HCT116 (cell line): ENCODE measurements around the gene SLC25A10. TPM values are rescaled to one million over a fixed set of nuclear protein-coding genes. Genes with fewer than 3 reads are reported as not detected.

Experiments
- ATAC-seq: fragments of 200-7000 bp; cut with Tn5 transposase; 2 replicates; pipeline ENCODE4 v1.9.1; 2020; ENCODE audit warnings: mild to moderate bottlenecking, moderate library complexity
- BruUV-seq: library from RNA; stranded (reverse); fragments of 400-500 nt; replicated peaks from 2 replicates; lab custom pipeline; 2021; lab: Mats Ljungman, UMichigan
- CTCF ChIA-PET: fragments of 300-600 bp; sonication (Branson Sonifier 250); formaldehyde crosslinking; loops from one replicate; lab custom pipeline; 2021; ENCODE audit warnings: antibody characterized with exemption; lab: Charles Lee
- POLR2A ChIA-PET: fragments of 300-600, 350-600 bp; sonication (Branson Sonifier 250); formaldehyde crosslinking; loops from one replicate; lab custom pipeline; 2021; ENCODE audit warnings: antibody characterized with exemption; lab: Charles Lee
- RAD21 ChIA-PET, 2 experiments: fragments of 300-600 bp; sonication (Branson Sonifier 250); formaldehyde crosslinking; loops; one replicate each; lab custom pipeline; 2023; ENCODE audit warnings: low total read pairs in 2 of 2; ENCODE audit not compliant: uncharacterized antibody in 2 of 2, unreplicated experiment in 2 of 2, low non-redundant PET in 1 of 2; lab: Charles Lee
- DNase-seq: peaks from one replicate; pipeline ENCODE4 v3.0.0-alpha.2; 2010; ENCODE audit warnings: low read depth, low spot score
- H2AFZ ChIP-seq: fragments of 200-600 bp; shearing (Covaris generic), sonication (generic); 2 replicates; pipeline ENCODE4 v1.6.1; 2017; ENCODE audit warnings: low read depth, mixed run types, mixed read lengths, antibody characterized with exemption, low read length; ENCODE audit not compliant: poor library complexity, severe bottlenecking
- H3K27ac ChIP-seq: 2 replicates; pipeline ENCODE4 v1.5.1; 2012; ENCODE audit warnings: low read depth, low read length
- H3K27me3 ChIP-seq: fragments of 200-600 bp; sonication (generic); 2 replicates; pipeline ENCODE4 v1.6.1; 2016; ENCODE audit warnings: mixed run types, low read length, mixed read lengths; ENCODE audit not compliant: insufficient read depth
- H3K36me3 ChIP-seq, 2 experiments: fragments of 200-500 bp in 1 of 2; fragments of 200-600 bp in 1 of 2; sonication (Bioruptor generic) in 1 of 2; sonication (generic) in 1 of 2; 2 replicates each; pipeline versions ENCODE4 v1.5.1 to v1.6.1; 2014 to 2016; ENCODE audit warnings: low read length in 2 of 2, inconsistent platforms in 1 of 2, mixed read lengths in 1 of 2, mixed run types in 1 of 2; ENCODE audit not compliant: insufficient read depth in 2 of 2, control insufficient read depth in 1 of 2
- H3K4me1 ChIP-seq, 2 experiments: fragments of 200-600 bp in 1 of 2; sonication (generic) in 1 of 2; 2 replicates each; pipeline versions ENCODE4 v1.5.1 to v1.6.1; 2012 to 2017; ENCODE audit warnings: low read length in 2 of 2, inconsistent platforms in 1 of 2, mild to moderate bottlenecking in 1 of 2, mixed read lengths in 1 of 2, mixed run types in 1 of 2, moderate library complexity in 1 of 2; ENCODE audit not compliant: insufficient read depth in 2 of 2, control insufficient read depth in 1 of 2
- H3K4me2 ChIP-seq: fragments of 200-600 bp; sonication (generic); 2 replicates; pipeline ENCODE4 v1.6.1; 2017; ENCODE audit warnings: mixed run types, low read length, mixed read lengths
- H3K4me3 ChIP-seq, 2 experiments: fragments of 200-600 bp in 1 of 2; sonication (generic) in 1 of 2; replicated peaks in 1 of 2; 2 replicates each; pipeline ENCODE4 v1.5.1; 2011 to 2016; ENCODE audit warnings: low read length in 2 of 2, control low read depth in 1 of 2, low read depth in 1 of 2, mild to moderate bottlenecking in 1 of 2, mixed read lengths in 1 of 2, mixed run types in 1 of 2
- H3K79me2 ChIP-seq: fragments of 200-600 bp; sonication (generic); 2 replicates; pipeline ENCODE4 v1.6.1; 2017; ENCODE audit warnings: mild to moderate bottlenecking, mixed run types, low read length, moderate library complexity, mixed read lengths; ENCODE audit not compliant: insufficient read depth
- H3K9ac ChIP-seq: fragments of 200-600 bp; sonication (generic); 2 replicates; pipeline ENCODE4 v1.6.1; 2016; ENCODE audit warnings: low read length, mixed read lengths
- H3K9me2 ChIP-seq: fragments of 200-600 bp; sonication (generic), shearing (Covaris generic); 2 replicates; pipeline ENCODE4 v1.6.1; 2017; ENCODE audit warnings: mixed run types, mild to moderate bottlenecking, moderate library complexity; ENCODE audit not compliant: insufficient read depth
- H3K9me3 ChIP-seq, 2 experiments: fragments of 200-500 bp in 1 of 2; fragments of 200-600 bp in 1 of 2; sonication (Bioruptor generic) in 1 of 2; sonication (generic) in 1 of 2; 2 replicates each; pipeline ENCODE4 v1.6.1; 2014 to 2017; ENCODE audit warnings: low read length in 2 of 2, mixed read lengths in 2 of 2, inconsistent platforms in 1 of 2, low read depth in 1 of 2, mild to moderate bottlenecking in 1 of 2, mixed run types in 1 of 2, moderate library complexity in 1 of 2; ENCODE audit not compliant: control insufficient read depth in 1 of 2, insufficient read depth in 1 of 2
- H4K20me1 ChIP-seq: fragments of 200-600 bp; sonication (generic), shearing (Covaris generic); 2 replicates; pipeline ENCODE4 v1.6.1; 2017; ENCODE audit warnings: mixed run types, mild to moderate bottlenecking, moderate library complexity; ENCODE audit not compliant: insufficient read depth
- CBX3 ChIP-seq: IDR thresholded peaks from 2 replicates; pipeline ENCODE4 v1.6.1; 2012; ENCODE audit warnings: low read depth
- CEBPB ChIP-seq: IDR thresholded peaks from 2 replicates; pipeline ENCODE4 v1.6.1; 2012; ENCODE audit warnings: low read depth
- EGR1 ChIP-seq: IDR thresholded peaks from 2 replicates; pipeline ENCODE4 v1.6.1; 2012; ENCODE audit warnings: low read depth
- ELF1 ChIP-seq: IDR thresholded peaks from 2 replicates; pipeline ENCODE4 v1.6.1; 2012; ENCODE audit warnings: low read depth, borderline replicate concordance
- EZH2 ChIP-seq: fragments of 200-600 bp; sonication (generic); IDR thresholded peaks from 2 replicates; pipeline ENCODE4 v1.6.1; 2017; ENCODE audit warnings: antibody characterized with exemption, mixed run types
- EZH2phosphoT487 ChIP-seq: fragments of 200-600 bp; IDR thresholded peaks from 2 replicates; pipeline ENCODE4 v1.6.1; 2018; ENCODE audit warnings: antibody characterized with exemption, borderline replicate concordance
- FOSL1 ChIP-seq: IDR thresholded peaks from 2 replicates; pipeline ENCODE4 v1.6.1; 2012; ENCODE audit warnings: low read depth
- JUND ChIP-seq: IDR thresholded peaks from 2 replicates; pipeline ENCODE4 v1.6.1; 2012
- POLR2A ChIP-seq: IDR thresholded peaks from 2 replicates; pipeline ENCODE4 v1.7.0; 2011; ENCODE audit warnings: borderline replicate concordance; ENCODE audit not compliant: insufficient read depth, insufficient read length; ENCODE audit errors: extremely low read depth
- POLR2AphosphoS5 ChIP-seq: IDR thresholded peaks from 2 replicates; pipeline ENCODE4 v1.6.1; 2011; ENCODE audit warnings: mild to moderate bottlenecking, low read depth, low read length, moderate library complexity
- RAD21 ChIP-seq: IDR thresholded peaks from 2 replicates; pipeline ENCODE4 v1.6.1; 2012; ENCODE audit warnings: low read depth, mild to moderate bottlenecking
- SIN3A ChIP-seq: IDR thresholded peaks from 2 replicates; pipeline ENCODE4 v1.6.1; 2012; ENCODE audit warnings: low read depth
- SRF ChIP-seq: IDR thresholded peaks from 2 replicates; pipeline ENCODE4 v1.6.1; 2012; ENCODE audit warnings: low read depth
- ZFX ChIP-seq: fragments of 450-650 bp; IDR thresholded peaks from 2 replicates; pipeline ENCODE4 v1.6.1; 2017
- ZNF274 ChIP-seq: fragments of 200-500 bp; sonication (Bioruptor generic); IDR thresholded peaks from 2 replicates; pipeline ENCODE4 v1.6.1; 2014; ENCODE audit warnings: mild to moderate bottlenecking, low read depth, low read length, inconsistent platforms
- intact Hi-C: fragments of 100-400 bp; cut with micrococcal nuclease; formaldehyde crosslinking; loops from 2 replicates; pipeline ENCODE4 v1.10.0; 2022
- total RNA-seq: library from RNA; stranded (reverse); gene quantifications from one replicate; pipeline ENCODE4 v1.2.1, GENCODE V29; 2021; ENCODE audit not compliant: unreplicated experiment
- TF ChIP-seq, protein P1 (sequence below): IDR thresholded peaks from 2 replicates; pipeline ENCODE4 v1.6.1; 2011; ENCODE audit warnings: mild to moderate bottlenecking, low read length, moderate library complexity; ENCODE audit not compliant: insufficient replicate concordance; ENCODE audit errors: extremely low read depth
- TF ChIP-seq, protein P2 (sequence below): IDR thresholded peaks from 2 replicates; pipeline ENCODE4 v1.6.1; 2012
- TF ChIP-seq, protein P3 (sequence below): IDR thresholded peaks from 2 replicates; pipeline ENCODE4 v1.6.1; 2012; ENCODE audit warnings: low read depth
- TF ChIP-seq, protein P4 (sequence below), 3 experiments: fragments of 200-600 bp in 1 of 3; sonication (generic) in 1 of 3; IDR thresholded peaks in 2 of 3; conservative IDR thresholded peaks in 1 of 3; 2 replicates each; pipeline ENCODE4 v1.5.1; 2012 to 2017; ENCODE audit warnings: low read depth in 2 of 3, low read length in 2 of 3, antibody characterized with exemption in 1 of 3, borderline replicate concordance in 1 of 3, control low read depth in 1 of 3, mild to moderate bottlenecking in 1 of 3, mixed read lengths in 1 of 3, mixed run types in 1 of 3, moderate library complexity in 1 of 3; ENCODE audit not compliant: insufficient read depth in 1 of 3
- TF ChIP-seq, protein P5 (sequence below): IDR thresholded peaks from 2 replicates; pipeline ENCODE4 v1.6.1; 2012

Gene SLC25A10
- total RNA-seq, 1 experiment from 2014 or later = 70.8 TPM

DNA sequence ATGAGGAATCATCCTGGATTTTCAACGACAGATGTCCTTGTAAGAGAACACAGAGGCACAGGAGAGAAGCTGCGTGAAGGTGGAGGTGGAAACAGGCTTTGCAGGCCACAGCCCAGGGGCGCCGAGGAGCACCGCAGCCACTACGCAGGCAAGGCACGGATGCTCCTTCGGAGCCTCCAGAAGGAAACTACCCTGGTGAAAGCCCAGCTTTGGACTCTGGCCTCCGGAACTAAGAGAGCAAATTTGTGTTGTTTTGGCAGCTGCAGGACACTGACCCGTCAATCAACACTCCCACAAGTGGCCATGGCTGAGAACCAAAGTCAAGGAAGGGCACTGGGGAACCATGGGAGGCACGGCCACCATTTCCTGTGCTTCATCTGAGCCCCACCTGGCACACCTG, 31.9 kb upstream of the SLC25A10 start:
- RAD21 ChIA-PET = no interaction called here
- TF ChIP-seq POLR2A (no peak), EZH2phosphoT487 (no peak), CEBPB (no peak), SRF (no peak), EGR1 (no peak), ELF1 (no peak), JUND (no peak), CBX3 (no peak), EZH2 (no peak), SIN3A (no peak), FOSL1 (no peak), ZNF274 (no peak), POLR2AphosphoS5 (no peak), ZFX (no peak), RAD21 (no peak)
- TF ChIP-seq, protein P1, sequence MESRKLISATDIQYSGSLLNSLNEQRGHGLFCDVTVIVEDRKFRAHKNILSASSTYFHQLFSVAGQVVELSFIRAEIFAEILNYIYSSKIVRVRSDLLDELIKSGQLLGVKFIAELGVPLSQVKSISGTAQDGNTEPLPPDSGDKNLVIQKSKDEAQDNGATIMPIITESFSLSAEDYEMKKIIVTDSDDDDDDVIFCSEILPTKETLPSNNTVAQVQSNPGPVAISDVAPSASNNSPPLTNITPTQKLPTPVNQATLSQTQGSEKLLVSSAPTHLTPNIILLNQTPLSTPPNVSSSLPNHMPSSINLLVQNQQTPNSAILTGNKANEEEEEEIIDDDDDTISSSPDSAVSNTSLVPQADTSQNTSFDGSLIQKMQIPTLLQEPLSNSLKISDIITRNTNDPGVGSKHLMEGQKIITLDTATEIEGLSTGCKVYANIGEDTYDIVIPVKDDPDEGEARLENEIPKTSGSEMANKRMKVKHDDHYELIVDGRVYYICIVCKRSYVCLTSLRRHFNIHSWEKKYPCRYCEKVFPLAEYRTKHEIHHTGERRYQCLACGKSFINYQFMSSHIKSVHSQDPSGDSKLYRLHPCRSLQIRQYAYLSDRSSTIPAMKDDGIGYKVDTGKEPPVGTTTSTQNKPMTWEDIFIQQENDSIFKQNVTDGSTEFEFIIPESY = no peak
- TF ChIP-seq, protein P2, sequence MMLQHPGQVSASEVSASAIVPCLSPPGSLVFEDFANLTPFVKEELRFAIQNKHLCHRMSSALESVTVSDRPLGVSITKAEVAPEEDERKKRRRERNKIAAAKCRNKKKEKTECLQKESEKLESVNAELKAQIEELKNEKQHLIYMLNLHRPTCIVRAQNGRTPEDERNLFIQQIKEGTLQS = no peak
- TF ChIP-seq, protein P3, sequence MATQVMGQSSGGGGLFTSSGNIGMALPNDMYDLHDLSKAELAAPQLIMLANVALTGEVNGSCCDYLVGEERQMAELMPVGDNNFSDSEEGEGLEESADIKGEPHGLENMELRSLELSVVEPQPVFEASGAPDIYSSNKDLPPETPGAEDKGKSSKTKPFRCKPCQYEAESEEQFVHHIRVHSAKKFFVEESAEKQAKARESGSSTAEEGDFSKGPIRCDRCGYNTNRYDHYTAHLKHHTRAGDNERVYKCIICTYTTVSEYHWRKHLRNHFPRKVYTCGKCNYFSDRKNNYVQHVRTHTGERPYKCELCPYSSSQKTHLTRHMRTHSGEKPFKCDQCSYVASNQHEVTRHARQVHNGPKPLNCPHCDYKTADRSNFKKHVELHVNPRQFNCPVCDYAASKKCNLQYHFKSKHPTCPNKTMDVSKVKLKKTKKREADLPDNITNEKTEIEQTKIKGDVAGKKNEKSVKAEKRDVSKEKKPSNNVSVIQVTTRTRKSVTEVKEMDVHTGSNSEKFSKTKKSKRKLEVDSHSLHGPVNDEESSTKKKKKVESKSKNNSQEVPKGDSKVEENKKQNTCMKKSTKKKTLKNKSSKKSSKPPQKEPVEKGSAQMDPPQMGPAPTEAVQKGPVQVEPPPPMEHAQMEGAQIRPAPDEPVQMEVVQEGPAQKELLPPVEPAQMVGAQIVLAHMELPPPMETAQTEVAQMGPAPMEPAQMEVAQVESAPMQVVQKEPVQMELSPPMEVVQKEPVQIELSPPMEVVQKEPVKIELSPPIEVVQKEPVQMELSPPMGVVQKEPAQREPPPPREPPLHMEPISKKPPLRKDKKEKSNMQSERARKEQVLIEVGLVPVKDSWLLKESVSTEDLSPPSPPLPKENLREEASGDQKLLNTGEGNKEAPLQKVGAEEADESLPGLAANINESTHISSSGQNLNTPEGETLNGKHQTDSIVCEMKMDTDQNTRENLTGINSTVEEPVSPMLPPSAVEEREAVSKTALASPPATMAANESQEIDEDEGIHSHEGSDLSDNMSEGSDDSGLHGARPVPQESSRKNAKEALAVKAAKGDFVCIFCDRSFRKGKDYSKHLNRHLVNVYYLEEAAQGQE = no peak
- TF ChIP-seq, protein P4, sequence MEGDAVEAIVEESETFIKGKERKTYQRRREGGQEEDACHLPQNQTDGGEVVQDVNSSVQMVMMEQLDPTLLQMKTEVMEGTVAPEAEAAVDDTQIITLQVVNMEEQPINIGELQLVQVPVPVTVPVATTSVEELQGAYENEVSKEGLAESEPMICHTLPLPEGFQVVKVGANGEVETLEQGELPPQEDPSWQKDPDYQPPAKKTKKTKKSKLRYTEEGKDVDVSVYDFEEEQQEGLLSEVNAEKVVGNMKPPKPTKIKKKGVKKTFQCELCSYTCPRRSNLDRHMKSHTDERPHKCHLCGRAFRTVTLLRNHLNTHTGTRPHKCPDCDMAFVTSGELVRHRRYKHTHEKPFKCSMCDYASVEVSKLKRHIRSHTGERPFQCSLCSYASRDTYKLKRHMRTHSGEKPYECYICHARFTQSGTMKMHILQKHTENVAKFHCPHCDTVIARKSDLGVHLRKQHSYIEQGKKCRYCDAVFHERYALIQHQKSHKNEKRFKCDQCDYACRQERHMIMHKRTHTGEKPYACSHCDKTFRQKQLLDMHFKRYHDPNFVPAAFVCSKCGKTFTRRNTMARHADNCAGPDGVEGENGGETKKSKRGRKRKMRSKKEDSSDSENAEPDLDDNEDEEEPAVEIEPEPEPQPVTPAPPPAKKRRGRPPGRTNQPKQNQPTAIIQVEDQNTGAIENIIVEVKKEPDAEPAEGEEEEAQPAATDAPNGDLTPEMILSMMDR (IDR thresholded peaks at IDR 0.05 in 2 of 3, conservative IDR thresholded peaks at IDR 0.05 in 1 of 3; ENCODE audit: borderline replicate concordance in 1 of 3, insufficient read depth in 1 of 3, low read depth in 2 of 3, low read length in 2 of 3) = no peak
- TF ChIP-seq, protein P5, sequence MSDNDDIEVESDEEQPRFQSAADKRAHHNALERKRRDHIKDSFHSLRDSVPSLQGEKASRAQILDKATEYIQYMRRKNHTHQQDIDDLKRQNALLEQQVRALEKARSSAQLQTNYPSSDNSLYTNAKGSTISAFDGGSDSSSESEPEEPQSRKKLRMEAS = no peak
- no peak overlapping the region for H3K4me3 ChIP-seq
- H3K79me2 ChIP-seq = peaks cover 38% of the 10 kb centered on the region
- H4K20me1 ChIP-seq = peaks cover 6% of the 10 kb centered on the region; the same call in 1 of the 2 replicates
- POLR2A ChIA-PET = no interaction called here
- H3K36me3 ChIP-seq = peaks cover 0 to 3% of the 10 kb centered on the region in 2 experiments; a peak in 1 of 4 replicates
- no peak overlapping the region for H3K27ac ChIP-seq
- CTCF ChIA-PET = no interaction called here
- BruUV-seq = no TSS peak
- H3K9me3 ChIP-seq = no peaks in the 10 kb centered on the region
- H3K9ac ChIP-seq = no peak overlapping the region
- no peak for DNase-seq
- H3K4me2 ChIP-seq = no peak overlapping the region
- no peaks in the 10 kb centered on the region for H3K27me3 ChIP-seq
- H3K4me1 ChIP-seq = peaks cover 14 to 18% of the 10 kb centered on the region in 2 experiments
- no peaks in the 10 kb centered on the region for H3K9me2 ChIP-seq
- ATAC-seq = no peak
- intact Hi-C loops = no loop called here
- no peak overlapping the region for H2AFZ ChIP-seq
